ENCODE measurements around the gene DPAGT1. TPM values are rescaled to one million over a fixed set of nuclear protein-coding genes. Genes with fewer than 3 reads are reported as not detected.

Gene DPAGT1
- total RNA-seq, 2 experiments from 2014 or later, result 57.8 to 73.5 TPM

DNA sequence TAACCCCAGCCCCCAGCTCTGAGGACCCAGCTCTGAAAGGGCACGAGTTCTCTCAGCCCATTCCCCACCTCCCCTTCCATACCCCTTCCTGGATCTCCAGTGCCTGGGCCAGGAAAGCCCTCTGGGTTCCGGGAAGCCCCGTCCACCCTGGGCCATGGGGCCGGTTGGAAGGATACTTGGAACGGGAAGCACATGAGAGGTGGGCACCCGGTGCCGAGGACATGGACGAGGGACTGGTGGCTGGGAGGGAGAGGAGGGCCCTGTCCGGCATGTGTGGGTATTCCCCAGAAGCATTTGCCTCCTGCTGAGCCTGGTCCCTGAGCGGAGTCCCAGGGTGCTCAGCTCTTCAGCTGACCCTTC is 14.6 kb upstream of the DPAGT1 start:
- POLR2A ChIA-PET, result interaction anchor here (1.0 to 1.2 kb wide), 2 partner anchors 21 to 22 kb away, joined by 3 read pairs; a partner anchor contains a TSS
- Mint-ChIP-seq H3K27me3 (no peaks in the 10 kb centered on the region), H3K4me1 (peaks cover 31% of the 10 kb centered on the region), H3K9me3 (ENCODE audit: low read depth) (no peaks in the 10 kb centered on the region), H3K36me3 (ENCODE audit: low read depth) (peaks cover 44% of the 10 kb centered on the region), H3K4me3 (peak overlapping the region; percentile 59), H3K27ac (peak overlapping the region; percentile 95)
- intact Hi-C loops (cut with DNase I, micrococcal nuclease), result no loop called here
- ATAC-seq (no peak), DNase-seq (no peak)
- CTCF ChIA-PET, result interaction anchor here (0.8 to 1.4 kb wide), 5 partner anchors 9 to 208 kb away, joined by 3 to 5 read pairs (median 4); partner anchors contain the start of genes ABCG4 and C2CD2L

DNA sequence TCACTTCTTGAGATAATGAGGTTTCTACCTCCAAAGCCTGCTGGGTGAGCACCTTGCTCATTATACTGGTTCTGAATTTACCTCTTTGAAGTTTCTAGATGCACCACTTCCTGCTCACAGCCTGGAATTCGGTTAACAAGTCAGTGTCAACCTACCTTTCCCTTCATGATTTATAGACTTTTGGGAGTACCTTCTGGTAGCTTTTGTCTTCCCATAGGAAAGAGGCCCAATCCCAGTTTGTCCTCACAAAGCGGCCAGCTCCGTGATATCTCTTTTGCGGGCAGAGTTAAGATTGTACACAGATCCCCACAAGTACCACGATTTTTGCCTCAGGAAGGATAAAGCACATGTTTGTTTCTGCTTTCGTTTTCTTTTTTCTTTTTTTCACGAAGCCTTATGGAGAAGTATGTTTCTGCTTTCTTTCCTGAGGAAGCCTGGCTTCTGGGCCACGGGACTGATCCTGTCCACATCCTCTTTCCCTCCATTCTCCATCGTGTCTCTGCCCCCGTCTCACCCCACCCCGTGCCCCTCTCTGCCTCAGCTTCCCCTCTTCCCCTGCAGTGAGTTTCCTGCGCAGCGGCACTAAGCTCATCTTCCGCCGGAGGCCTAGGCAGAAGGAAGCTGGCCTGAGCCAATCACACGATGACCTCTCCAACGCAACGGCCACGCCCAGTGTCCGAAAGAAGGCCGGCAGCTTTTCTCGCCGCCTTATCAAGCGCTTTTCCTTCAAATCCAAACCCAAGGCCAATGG is 14.0 kb upstream of the DPAGT1 start:
- H3K27me3 Mint-ChIP-seq, result no peaks in the 10 kb centered on the region
- peak overlapping the region; percentile 59 for H3K4me3 Mint-ChIP-seq
- H3K4me1 Mint-ChIP-seq, result peaks cover 27% of the 10 kb centered on the region
- ATAC-seq (peak; percentile 84), DNase-seq (peak; percentile 35)
- no peaks in the 10 kb centered on the region for H3K9me3 Mint-ChIP-seq (ENCODE audit: low read depth)
- peak overlapping the region; percentile 95 for H3K27ac Mint-ChIP-seq
- ChIA-PET CTCF (interaction anchor here (0.8 to 1.4 kb wide), 6 partner anchors 9 to 208 kb away, joined by 3 to 5 read pairs (median 4); partner anchors contain the start of genes ABCG4 and C2CD2L), POLR2A (interaction anchor here (1.0 to 1.2 kb wide), 2 partner anchors 20 to 21 kb away, joined by 3 read pairs; a partner anchor contains a TSS)
- intact Hi-C loops (cut with DNase I, micrococcal nuclease), result no loop called here
- peaks cover 45% of the 10 kb centered on the region for H3K36me3 Mint-ChIP-seq (ENCODE audit: low read depth)

DNA sequence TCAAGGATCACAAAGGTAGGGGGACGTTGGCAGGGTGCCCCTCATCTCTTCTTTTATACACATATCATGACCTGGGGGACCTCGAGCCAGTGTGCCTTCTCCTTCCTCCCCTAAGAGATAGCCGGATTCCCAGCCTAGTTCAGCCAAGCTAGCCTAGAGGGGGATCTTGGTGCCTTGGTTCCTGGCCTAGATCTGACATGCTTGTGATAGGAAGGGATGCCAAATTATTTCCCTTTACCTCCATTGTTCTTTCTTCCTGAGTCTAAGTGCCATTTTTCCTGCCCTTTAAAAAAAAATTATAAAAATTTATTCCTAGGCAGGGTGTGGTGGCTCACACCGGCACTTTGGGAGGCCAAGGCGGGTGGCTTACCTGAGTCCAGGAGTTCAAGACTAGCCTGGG is 12.7 kb upstream of the DPAGT1 start:
- CTCF ChIA-PET, result no interaction called here
- no peak overlapping the region for H3K27ac Mint-ChIP-seq
- no peaks in the 10 kb centered on the region for H3K9me3 Mint-ChIP-seq (ENCODE audit: low read depth)
- peaks cover 50% of the 10 kb centered on the region for H3K36me3 Mint-ChIP-seq (ENCODE audit: low read depth)
- intact Hi-C loops (cut with DNase I, micrococcal nuclease), result no loop called here
- peaks cover 28% of the 10 kb centered on the region for H3K4me1 Mint-ChIP-seq
- no peak for DNase-seq
- H3K27me3 Mint-ChIP-seq, result no peaks in the 10 kb centered on the region
- POLR2A ChIA-PET, result no interaction called here
- H3K4me3 Mint-ChIP-seq, result no peak overlapping the region
- ATAC-seq, result no peak

DNA sequence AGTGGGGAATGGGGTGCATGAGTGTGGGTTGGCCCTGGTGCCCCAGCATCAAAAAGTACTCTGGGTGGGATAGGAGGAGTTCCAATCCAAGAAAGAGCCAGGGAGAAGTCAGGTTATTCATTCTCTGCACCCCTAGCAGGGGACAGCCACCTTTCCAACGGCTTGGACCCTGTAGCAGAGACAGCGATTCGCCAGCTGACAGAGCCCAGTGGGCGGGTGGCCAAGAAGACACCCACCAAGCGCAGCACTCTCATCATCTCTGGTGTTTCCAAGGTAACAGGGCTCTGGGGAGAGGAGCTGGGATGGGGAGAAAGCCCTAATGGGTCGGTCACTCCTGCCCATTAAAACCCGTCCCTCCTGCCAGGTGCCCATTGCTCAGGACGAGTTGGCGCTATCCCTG is 12.1 kb upstream of the DPAGT1 start:
- CTCF ChIA-PET, result no interaction called here
- H3K4me3 Mint-ChIP-seq, result no peak overlapping the region
- ATAC-seq, result no peak
- peaks cover 50% of the 10 kb centered on the region for H3K36me3 Mint-ChIP-seq (ENCODE audit: low read depth)
- H3K9me3 Mint-ChIP-seq (ENCODE audit: low read depth), result no peaks in the 10 kb centered on the region
- POLR2A ChIA-PET, result no interaction called here
- H3K4me1 Mint-ChIP-seq, result peaks cover 35% of the 10 kb centered on the region
- intact Hi-C loops (cut with DNase I, micrococcal nuclease), result no loop called here
- H3K27me3 Mint-ChIP-seq, result no peaks in the 10 kb centered on the region
- DNase-seq, result no peak
- peak overlapping the region; percentile 55 for H3K27ac Mint-ChIP-seq

DNA sequence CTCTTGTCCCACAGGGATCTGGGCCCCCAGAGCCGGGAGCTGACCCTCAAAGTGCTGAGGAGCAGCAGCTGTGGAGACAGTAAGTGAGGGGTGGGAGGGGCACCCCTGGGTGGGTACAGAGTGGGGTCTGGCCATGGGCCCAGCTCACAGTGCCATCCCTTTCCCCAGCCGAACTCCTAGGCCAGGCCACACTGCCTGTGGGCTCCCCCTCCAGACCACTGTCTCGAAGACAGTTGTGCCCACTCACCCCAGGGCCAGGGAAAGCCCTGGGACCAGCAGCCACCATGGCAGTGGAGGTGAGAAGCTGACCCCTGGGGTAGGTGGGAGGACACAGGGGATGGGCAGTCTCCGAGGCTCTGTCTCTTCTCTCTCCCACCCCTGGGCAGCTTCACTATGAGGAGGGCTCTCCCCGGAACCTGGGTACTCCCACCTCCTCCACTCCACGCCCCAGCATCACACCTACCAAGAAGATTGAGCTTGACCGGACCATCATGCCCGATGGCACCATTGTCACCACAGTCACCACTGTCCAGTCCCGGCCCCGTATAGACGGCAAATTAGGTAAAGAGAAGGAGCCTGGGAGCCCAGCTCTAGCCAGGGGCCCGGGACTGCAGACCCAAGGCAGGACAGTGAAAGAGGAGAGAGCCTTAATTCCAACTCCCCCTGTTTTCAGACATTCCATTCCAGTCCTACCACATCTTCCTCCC is 10.8 kb upstream of the DPAGT1 start:
- Mint-ChIP-seq H3K4me3 (no peak overlapping the region), H3K9me3 (ENCODE audit: low read depth) (no peaks in the 10 kb centered on the region), H3K36me3 (ENCODE audit: low read depth) (peaks cover 47% of the 10 kb centered on the region), H3K27me3 (no peaks in the 10 kb centered on the region), H3K27ac (peak overlapping the region; percentile 21), H3K4me1 (peaks cover 40% of the 10 kb centered on the region)
- ATAC-seq (no peak), DNase-seq (no peak)
- intact Hi-C loops (cut with DNase I, micrococcal nuclease), result no loop called here
- ChIA-PET POLR2A (interaction anchor here (1.0 to 1.1 kb wide), 2 partner anchors 9 to 10 kb away, joined by 3 read pairs; partner anchors contain the start of gene HINFP), CTCF (interaction anchor here (0.6 to 0.8 kb wide), 2 partner anchors 57 to 212 kb away, joined by 3 to 5 read pairs; no protein-coding TSS in a partner anchor)

DNA sequence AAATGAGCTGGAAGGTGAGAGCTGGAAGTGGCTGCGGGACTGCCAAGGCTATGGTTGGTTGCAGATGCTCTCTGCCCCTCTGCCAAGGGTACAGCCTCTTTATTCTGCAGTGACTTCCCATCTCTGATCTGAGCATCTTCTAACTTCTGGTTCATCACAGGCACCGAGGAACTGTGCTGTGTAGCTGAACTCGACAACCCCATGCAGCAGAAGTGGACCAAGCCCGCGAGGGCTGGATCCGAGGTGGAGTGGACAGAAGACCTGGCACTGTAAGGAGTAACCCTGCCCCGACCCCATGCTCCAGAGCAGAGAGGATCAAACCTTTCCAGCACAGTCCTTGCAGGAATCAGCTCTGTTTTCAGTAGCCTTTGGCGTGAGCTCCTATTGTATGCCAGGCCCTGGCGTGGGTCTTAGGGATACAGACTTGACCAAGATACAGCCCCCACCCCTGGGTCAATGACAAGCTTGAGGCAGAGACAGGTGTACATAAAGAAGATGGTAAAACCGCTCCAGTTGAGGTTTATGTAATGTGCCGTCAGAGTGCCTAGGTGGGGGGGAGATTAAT is 9.8 kb upstream of the DPAGT1 start:
- Mint-ChIP-seq H3K27me3 (no peaks in the 10 kb centered on the region), H3K4me1 (peaks cover 45% of the 10 kb centered on the region), H3K9me3 (ENCODE audit: low read depth) (no peaks in the 10 kb centered on the region), H3K4me3 (no peak overlapping the region), H3K36me3 (ENCODE audit: low read depth) (peaks cover 41% of the 10 kb centered on the region), H3K27ac (peak overlapping the region; percentile 30)
- intact Hi-C loops (cut with DNase I, micrococcal nuclease), result no loop called here
- CTCF ChIA-PET, result interaction anchor here (0.8 kb wide), 1 partner anchor 213 kb away, joined by 3 read pairs; no protein-coding TSS in a partner anchor
- DNase-seq (no peak), ATAC-seq (no peak)
- POLR2A ChIA-PET, result no interaction called here

DNA sequence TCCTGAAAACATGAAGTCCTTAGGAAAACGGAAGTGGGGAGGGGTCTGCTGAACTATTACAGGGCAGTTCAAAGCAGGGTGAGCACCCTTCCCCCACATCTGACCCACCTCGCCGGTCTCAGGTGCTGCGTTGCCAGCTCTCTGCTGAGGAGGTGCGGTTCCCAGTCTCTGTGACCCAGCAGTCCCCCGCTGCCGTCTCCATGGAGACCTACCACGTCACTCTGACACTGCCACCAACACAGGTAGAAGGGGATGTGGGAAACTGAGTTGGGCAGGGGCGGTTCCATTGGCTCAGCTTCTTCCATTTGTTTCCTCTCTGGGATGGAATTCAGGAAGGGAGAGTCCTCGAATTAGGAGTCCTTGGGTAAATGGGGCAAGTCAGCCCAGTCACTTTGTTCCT is 8.8 kb upstream of the DPAGT1 start:
- peak overlapping the region; percentile 67 for H3K27ac Mint-ChIP-seq
- H3K36me3 Mint-ChIP-seq (ENCODE audit: low read depth), result peaks cover 31% of the 10 kb centered on the region
- intact Hi-C loops (cut with DNase I, micrococcal nuclease), result no loop called here
- ChIA-PET CTCF (interaction anchor here (0.6 to 2.6 kb wide), 4 partner anchors 14 to 208 kb away, joined by 3 to 11 read pairs (median 4); a partner anchor contains a TSS), POLR2A (interaction anchor here (0.6 kb wide), 1 partner anchor 68 kb away, joined by 6 read pairs; no protein-coding TSS in a partner anchor)
- peaks cover 42% of the 10 kb centered on the region for H3K4me1 Mint-ChIP-seq
- H3K4me3 Mint-ChIP-seq, result no peak overlapping the region
- DNase-seq, result no peak
- no peak for ATAC-seq
- H3K9me3 Mint-ChIP-seq (ENCODE audit: low read depth), result no peaks in the 10 kb centered on the region
- no peaks in the 10 kb centered on the region for H3K27me3 Mint-ChIP-seq

DNA sequence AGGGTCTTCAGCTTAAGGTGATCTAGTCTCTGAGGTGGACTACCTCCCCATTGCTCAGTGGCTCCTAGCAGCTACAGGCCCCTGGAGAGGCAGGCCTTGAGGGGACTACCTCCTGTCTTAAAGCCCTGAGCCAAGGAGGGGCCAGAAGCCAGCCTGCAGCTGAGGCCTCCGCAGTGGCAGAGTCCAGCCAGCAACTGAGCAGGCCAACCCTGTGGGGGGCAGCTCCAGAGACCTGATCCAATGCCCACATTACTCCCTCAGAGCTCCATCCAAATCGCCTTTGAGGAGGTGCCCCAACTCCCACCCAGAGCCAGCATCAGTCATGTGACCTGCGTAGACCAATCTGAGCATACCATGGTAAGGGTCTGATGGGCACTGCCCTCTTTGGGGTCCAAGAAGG is 8.2 kb upstream of the DPAGT1 start:
- DNase-seq (no peak), ATAC-seq (no peak)
- Mint-ChIP-seq H3K4me3 (peak overlapping the region; percentile 89), H3K27me3 (no peaks in the 10 kb centered on the region), H3K27ac (peak overlapping the region; percentile 67), H3K4me1 (peaks cover 39% of the 10 kb centered on the region), H3K36me3 (ENCODE audit: low read depth) (peaks cover 27% of the 10 kb centered on the region), H3K9me3 (ENCODE audit: low read depth) (no peaks in the 10 kb centered on the region)
- ChIA-PET CTCF (interaction anchor here (0.5 to 2.6 kb wide), 6 partner anchors 15 to 209 kb away, joined by 3 to 11 read pairs (median 3); partner anchors contain the start of gene CBL), POLR2A (interaction anchor here (0.6 to 2.1 kb wide), 2 partner anchors 13 to 15 kb away, joined by 3 to 6 read pairs; a partner anchor contains a TSS)
- intact Hi-C loops (cut with DNase I, micrococcal nuclease), result loop anchor here (5.0 kb wide), 2 partner anchors 87 to 318 kb away; partner anchors contain the start of gene DDX6 (in 1 of the 2)

DNA sequence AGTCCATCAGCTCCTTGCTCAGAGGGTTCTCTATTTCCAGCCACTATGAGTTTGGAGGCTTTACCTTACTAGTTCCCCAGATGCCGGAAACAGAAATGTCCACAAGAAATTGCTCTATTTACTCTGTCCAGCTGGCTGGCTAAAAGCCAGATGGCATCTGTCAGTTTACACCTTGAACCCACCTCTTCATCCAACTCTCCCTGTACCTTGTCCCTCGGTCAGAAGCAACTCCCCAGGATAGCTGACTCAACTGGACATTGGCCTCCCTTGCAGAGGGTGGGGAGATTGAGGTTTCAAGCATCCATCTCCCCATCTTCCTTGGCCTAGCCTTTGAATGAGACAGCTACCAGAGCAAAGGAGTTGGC is 7.2 kb upstream of the DPAGT1 start:
- Mint-ChIP-seq H3K27me3 (no peaks in the 10 kb centered on the region), H3K4me1 (peaks cover 40% of the 10 kb centered on the region), H3K27ac (peak overlapping the region; percentile 89), H3K36me3 (ENCODE audit: low read depth) (peaks cover 22% of the 10 kb centered on the region), H3K4me3 (peak overlapping the region; percentile 89), H3K9me3 (ENCODE audit: low read depth) (no peaks in the 10 kb centered on the region)
- intact Hi-C loops (cut with DNase I, micrococcal nuclease), result loop anchor here (5.0 kb wide), 2 partner anchors 88 to 317 kb away; partner anchors contain the start of gene DDX6 (in 1 of the 2)
- DNase-seq (no peak), ATAC-seq (no peak)
- POLR2A ChIA-PET, result interaction anchor here (2.1 kb wide), 1 partner anchor 14 kb away, joined by 6 read pairs; a partner anchor contains a TSS
- CTCF ChIA-PET, result interaction anchor here (0.7 to 2.6 kb wide), 4 partner anchors 9 to 568 kb away, joined by 3 to 11 read pairs (median 4); a partner anchor contains a TSS

DNA sequence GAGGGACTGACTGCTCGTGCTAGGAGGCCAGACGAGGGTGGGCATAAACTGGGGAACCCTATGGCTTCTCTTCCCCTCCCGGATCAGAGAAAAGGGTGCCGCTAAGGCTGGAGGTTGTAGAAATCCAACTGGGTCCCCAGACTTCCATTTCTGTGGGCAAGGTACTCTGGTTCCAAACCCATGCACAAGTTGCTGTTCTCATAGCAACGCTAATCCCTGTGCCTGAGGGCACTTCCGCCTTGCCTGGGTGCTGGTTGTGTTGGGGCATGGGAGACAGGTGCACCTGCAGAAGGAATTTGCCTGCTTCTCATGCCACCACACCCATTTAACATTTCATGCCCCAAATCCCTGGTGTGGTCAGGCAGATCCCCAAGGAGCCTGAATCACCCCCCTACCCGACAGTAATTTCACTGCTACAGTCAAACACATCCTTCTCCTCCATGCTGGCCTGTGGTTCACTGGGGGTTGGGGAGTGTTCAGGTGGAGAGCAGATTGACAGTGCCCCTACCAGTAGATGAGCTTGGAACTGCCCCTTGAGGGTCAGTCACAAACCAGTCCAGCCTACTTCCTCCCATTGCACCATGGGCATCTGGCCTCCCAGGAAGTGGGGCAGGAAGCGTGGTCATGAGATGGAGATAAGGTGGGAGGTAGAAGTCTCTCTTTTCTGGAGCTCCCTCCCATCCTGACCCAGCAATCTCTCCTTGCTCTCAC is 6.6 kb upstream of the DPAGT1 start:
- DNase-seq (peak; percentile 59), ATAC-seq (peak; percentile 40)
- ChIA-PET POLR2A (interaction anchor here (1.8 to 2.1 kb wide), 2 partner anchors 13 to 14 kb away, joined by 6 to 10 read pairs; partner anchors contain the start of gene HINFP), CTCF (interaction anchor here (0.7 to 2.6 kb wide), 4 partner anchors 9 to 568 kb away, joined by 3 to 11 read pairs (median 4); a partner anchor contains a TSS)
- peak overlapping the region; percentile 89 for H3K27ac Mint-ChIP-seq
- no peaks in the 10 kb centered on the region for H3K9me3 Mint-ChIP-seq (ENCODE audit: low read depth)
- peaks cover 18% of the 10 kb centered on the region for H3K36me3 Mint-ChIP-seq (ENCODE audit: low read depth)
- peaks cover 39% of the 10 kb centered on the region for H3K4me1 Mint-ChIP-seq
- intact Hi-C loops (cut with DNase I, micrococcal nuclease), result loop anchor here (5.0 kb wide), 2 partner anchors 89 to 316 kb away; partner anchors contain the start of gene DDX6 (in 1 of the 2)
- H3K27me3 Mint-ChIP-seq, result no peaks in the 10 kb centered on the region
- H3K4me3 Mint-ChIP-seq, result peak overlapping the region; percentile 89
